ENCODE data around the gene HENMT1.

DNA sequence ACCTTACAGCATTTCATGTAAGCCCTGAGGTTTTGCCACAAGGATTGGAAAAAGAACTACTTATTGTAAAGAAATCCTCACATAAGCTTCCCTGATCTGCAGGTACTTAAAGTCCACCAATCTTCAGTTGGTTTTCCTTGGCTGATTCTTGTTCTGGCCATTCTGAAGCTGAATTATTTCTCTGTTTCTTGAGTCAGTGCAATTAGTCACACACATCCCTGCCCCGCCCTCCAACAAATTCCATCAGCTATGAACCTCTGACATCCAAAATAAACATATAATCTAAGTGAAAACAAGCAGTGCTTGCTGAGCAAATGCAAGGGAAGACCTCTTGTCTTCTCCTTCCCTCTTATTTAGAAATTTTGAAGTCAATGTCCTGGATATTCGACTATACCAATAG lies 43.6 kb upstream of the HENMT1 start:
- TF ChIP-seq EZH2 (IDR thresholded peaks at IDR 0.05; ENCODE audit: insufficient read depth, poor library complexity, severe bottlenecking) = no peak
- TF ChIP-seq EZH2phosphoT487 (IDR thresholded peaks at IDR 0.05; ENCODE audit: insufficient read depth, low read depth) = no peak

All from GM23248 (cell line).